B cell (primary cell): Measurements from ENCODE around the gene VSIG10. TPM values are rescaled to one million over a fixed set of nuclear protein-coding genes. Genes with fewer than 3 reads are reported as not detected.

Experiments
- ATAC-seq: fragments of 200-7000 bp; cut with Tn5 transposase; one replicate; pipeline ENCODE4 v1.10.0; 2021; ENCODE audit warnings: low read depth, mild to moderate bottlenecking, moderate number of reproducible peaks, moderate library complexity
- CTCF ChIA-PET: fragments of 350-600 bp; sonication (Branson Sonifier 250); formaldehyde crosslinking; loops from one replicate; lab custom pipeline; 2021; ENCODE audit warnings: antibody characterized with exemption, inconsistent platforms; lab: Charles Lee
- POLR2A ChIA-PET: fragments of 350-600 bp; sonication (Branson Sonifier 250); formaldehyde crosslinking; loops from one replicate; lab custom pipeline; 2021; ENCODE audit warnings: antibody characterized with exemption; lab: Charles Lee
- DNase-seq: peaks from one replicate; pipeline ENCODE4 v3.0.0; 2013
- H2AFZ ChIP-seq: 2 replicates; pipeline ENCODE4 v1.6.1; 2012; ENCODE audit warnings: mild to moderate bottlenecking, low read depth, low read length; ENCODE audit not compliant: insufficient read depth, poor library complexity, severe bottlenecking
- H3K27ac ChIP-seq, 2 donors: 1 replicate in 1 of 2; 2 replicates in 1 of 2; pipeline ENCODE4 v1.5.1; 2012 to 2013; ENCODE audit warnings: low read length in 2 of 2, mild to moderate bottlenecking in 2 of 2, moderate library complexity in 1 of 2
- H3K27me3 ChIP-seq, 4 experiments: fragments of 200-600 bp in 1 of 4; sonication (generic) in 1 of 4; replicated peaks in 1 of 4; 1 replicate in 2 of 4; 2 replicates in 2 of 4; pipeline versions ENCODE4 v1.6.1 to v1.7.0; 2013 to 2016; ENCODE audit warnings: low read length in 3 of 4, mild to moderate bottlenecking in 2 of 4, mixed read lengths in 1 of 4, moderate library complexity in 1 of 4; ENCODE audit not compliant: insufficient read depth in 4 of 4, control insufficient read depth in 3 of 4; ENCODE audit errors: control extremely low read depth in 1 of 4
- H3K36me3 ChIP-seq, 2 experiments: replicated peaks in 1 of 2; 1 replicate in 1 of 2; 2 replicates in 1 of 2; pipeline versions ENCODE4 v1.6.1 to v1.7.1; 2013; ENCODE audit warnings: low read length in 1 of 2; ENCODE audit not compliant: insufficient read depth in 2 of 2, control insufficient read depth in 1 of 2; ENCODE audit errors: control extremely low read depth in 1 of 2, extremely low read depth in 1 of 2
- H3K4me1 ChIP-seq, 2 donors: fragments of 200-600 bp in 1 of 2; sonication (generic) in 1 of 2; 1 replicate in 1 of 2; 2 replicates in 1 of 2; pipeline versions ENCODE4 v1.5.1 to v1.6.1; 2013 to 2017; ENCODE audit warnings: low read length in 2 of 2; ENCODE audit not compliant: control insufficient read depth in 2 of 2, insufficient read depth in 2 of 2
- H3K4me2 ChIP-seq: replicated peaks from 2 replicates; pipeline ENCODE3; 2012; ENCODE audit warnings: mild to moderate bottlenecking, low read depth, low read length; ENCODE audit not compliant: poor library complexity, severe bottlenecking
- H3K4me3 ChIP-seq, 5 experiments: fragments of 200-600 bp in 1 of 5; sonication (generic) in 1 of 5; 1 replicate in 3 of 5; 2 replicates in 2 of 5; pipeline versions ENCODE4 v1.5.1 to v1.7.0; 2011 to 2016; ENCODE audit warnings: low read length in 4 of 5, mild to moderate bottlenecking in 4 of 5, low read depth in 2 of 5, control low read depth in 1 of 5, moderate library complexity in 1 of 5; ENCODE audit not compliant: insufficient read depth in 1 of 5; ENCODE audit errors: control extremely low read depth in 1 of 5, extremely low read depth in 1 of 5
- H3K79me2 ChIP-seq: fragments of 200-600 bp; sonication (generic); one replicate; pipeline ENCODE4 v1.6.0; 2016; ENCODE audit warnings: low read length; ENCODE audit not compliant: control insufficient read depth, insufficient read depth
- H3K9ac ChIP-seq: fragments of 200-600 bp; sonication (generic); 2 replicates; pipeline ENCODE4 v1.6.1; 2017; ENCODE audit warnings: mild to moderate bottlenecking, low read length, moderate library complexity
- H3K9me3 ChIP-seq, 3 donors: one replicate each; pipeline versions ENCODE4 v1.6.1 to v1.7.1; 2013; ENCODE audit warnings: low read length in 2 of 3; ENCODE audit not compliant: control insufficient read depth in 2 of 3, insufficient read depth in 1 of 3; ENCODE audit errors: control extremely low read depth in 1 of 3
- H4K20me1 ChIP-seq: 2 replicates; pipeline ENCODE4 v1.6.0; 2012; ENCODE audit warnings: mild to moderate bottlenecking, low read length; ENCODE audit not compliant: insufficient read depth, control insufficient read depth, poor library complexity, severe bottlenecking
- H3K27ac Mint-ChIP-seq: one replicate; pipeline ENCODE4 v1.8.0; 2021; ENCODE audit warnings: mixed read lengths
- H3K27me3 Mint-ChIP-seq: one replicate; pipeline ENCODE4 v1.8.0; 2021; ENCODE audit warnings: mixed read lengths
- H3K4me1 Mint-ChIP-seq: one replicate; pipeline ENCODE4 v1.8.0; 2021; ENCODE audit warnings: mixed read lengths
- H3K4me3 Mint-ChIP-seq: one replicate; pipeline ENCODE4 v1.8.0; 2021; ENCODE audit warnings: mixed read lengths
- H3K9me3 Mint-ChIP-seq: one replicate; pipeline ENCODE4 v1.8.0; 2022; ENCODE audit warnings: mixed read lengths; ENCODE audit not compliant: insufficient read depth
- EZH2 ChIP-seq: IDR thresholded peaks from 2 replicates; pipeline ENCODE4 v1.6.1; 2012; ENCODE audit warnings: borderline replicate concordance, low read depth, mild to moderate bottlenecking, moderate library complexity, low read length; ENCODE audit not compliant: insufficient read depth, poor library complexity, severe bottlenecking
- WGBS: methylation state at CpG from one replicate; pipeline ENCODE4 v1.1.5; 2013; ENCODE audit warnings: missing lambda C conversion rate; ENCODE audit not compliant: insufficient coverage; 5-methylcytosine and 5-hydroxymethylcytosine counted together
- intact Hi-C: fragments of 100-400 bp; cut with micrococcal nuclease; formaldehyde crosslinking; loops from one replicate; pipeline ENCODE4 v1.10.0; 2022
- polyA plus RNA-seq: library from polyadenylated mRNA; depleted of rRNA; stranded (reverse); fragments of >200 nt; gene quantifications from 2 replicates; pipeline ENCODE4 v1.2.3, GENCODE V29; 2012
- total RNA-seq, 2 donors: library from RNA; stranded (reverse); fragments of 120-200 nt in 1 of 2; gene quantifications; 1 replicate in 1 of 2; 2 replicates in 1 of 2; pipeline versions ENCODE4 v1.2.3 to v1.2.4, GENCODE V29; 2013 to 2022
- TF ChIP-seq, protein P1 (sequence below): fragments of 200-600 bp; IDR thresholded peaks from one replicate; pipeline ENCODE4 v1.8.0; 2022; ENCODE audit warnings: antibody characterized with exemption, mild to moderate bottlenecking

Gene VSIG10
- total and polyA plus RNA-seq, 2 donors (not counting 1 experiment from before 2014, with no cell fraction given), result 0.34 to 2.6 TPM

DNA sequence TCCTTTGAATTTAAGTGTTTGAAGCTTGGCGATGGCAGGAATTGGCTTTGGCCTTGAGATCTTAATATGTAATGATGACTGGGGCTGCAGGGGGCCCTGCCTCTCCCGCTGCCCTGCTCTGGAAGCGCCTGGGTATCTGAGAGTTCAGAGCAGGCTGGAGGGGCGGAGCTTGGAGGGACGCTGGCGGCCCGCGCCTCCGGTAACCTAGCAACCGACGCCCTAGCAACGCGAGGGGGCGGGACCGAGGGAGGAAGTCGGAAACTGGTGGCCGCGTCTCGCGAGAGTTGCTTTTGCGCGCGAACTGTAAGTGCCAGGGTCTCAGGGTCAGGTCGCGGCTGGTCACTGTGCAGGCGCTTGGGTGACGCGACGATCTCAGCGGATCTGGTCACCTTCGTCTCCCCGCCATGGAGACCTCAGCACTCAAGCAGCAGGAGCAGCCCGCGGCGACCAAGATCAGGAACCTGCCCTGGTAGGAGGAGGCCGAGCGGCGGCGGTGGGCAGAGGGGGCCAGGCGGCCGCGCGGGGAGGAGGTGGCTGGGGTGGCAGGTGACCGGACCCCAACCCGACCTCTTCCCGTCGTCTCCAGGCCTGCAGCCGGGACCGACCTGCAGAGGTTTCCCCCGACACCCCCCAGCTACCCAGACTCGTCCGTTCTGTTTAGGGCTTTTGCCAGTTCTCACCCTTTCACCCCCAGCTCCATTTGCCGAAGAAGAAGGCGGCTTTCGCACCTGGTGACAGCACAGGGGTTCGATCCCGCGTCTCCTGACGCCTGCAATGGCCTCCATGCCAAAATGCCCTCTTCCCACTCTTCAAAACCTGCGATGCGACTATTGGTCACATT, 87.2 kb downstream of the VSIG10 start, which contains the start of gene RFC5:
RFC5 (plus strand) TSS at position 280 of the 841 bp plus-strand sequence; CDS start at position 405, 125 bp downstream.
- intact Hi-C loops, result loop anchor here (1.0 to 2.0 kb wide), 4 partner anchors 44 to 1650 kb away; partner anchors contain the start of genes PEBP1 and SUDS3
- peaks cover 16% of the 10 kb centered on the region for H3K4me1 Mint-ChIP-seq

More for the DNA sequence above, 87.2 kb downstream of the VSIG10 start, which contains the start of gene RFC5:
- Histone ChIP-seq H3K4me2 (peak within 1 kb of the TSS; percentile 88), H3K27ac (peak within 1 kb of the TSS in 1 of 2 donors; percentile 71), H3K9ac (peak within 1 kb of the TSS; percentile 83), H2AFZ (peak within 1 kb of the TSS; percentile 97), H3K4me1 (peaks cover 11 to 16% of the 10 kb centered on the region in 2 donors), H3K4me3 (peak within 1 kb of the TSS; percentile 51 to 92 (median 81)), H3K79me2 (peaks cover 20% of the 10 kb centered on the region), H3K36me3 (peaks cover 0 to 20% of the 10 kb centered on the region in 2 experiments), H3K27me3 (no peaks in the 10 kb centered on the region), H3K9me3 (no peaks in the 10 kb centered on the region), H4K20me1 (no peaks in the 10 kb centered on the region)
- under 1% methylated on average over 54 of the region's 61 CpGs for WGBS
- Mint-ChIP-seq H3K4me3 (peak within 1 kb of the TSS; percentile 91), H3K27me3 (no peaks in the 10 kb centered on the region), H3K27ac (peak within 1 kb of the TSS; percentile 95), H3K9me3 (no peaks in the 10 kb centered on the region)
- DNase-seq, result peak; percentile 98
- ChIA-PET POLR2A (interaction anchor here (0.5 kb wide), 1 partner anchor 1821 kb away, joined by 5 read pairs; no protein-coding TSS in a partner anchor), CTCF (interaction anchor here (0.6 to 1.6 kb wide), 2 partner anchors 105 to 672 kb away, joined by 3 to 5 read pairs; no protein-coding TSS in a partner anchor)
- TF ChIP-seq, protein P1, sequence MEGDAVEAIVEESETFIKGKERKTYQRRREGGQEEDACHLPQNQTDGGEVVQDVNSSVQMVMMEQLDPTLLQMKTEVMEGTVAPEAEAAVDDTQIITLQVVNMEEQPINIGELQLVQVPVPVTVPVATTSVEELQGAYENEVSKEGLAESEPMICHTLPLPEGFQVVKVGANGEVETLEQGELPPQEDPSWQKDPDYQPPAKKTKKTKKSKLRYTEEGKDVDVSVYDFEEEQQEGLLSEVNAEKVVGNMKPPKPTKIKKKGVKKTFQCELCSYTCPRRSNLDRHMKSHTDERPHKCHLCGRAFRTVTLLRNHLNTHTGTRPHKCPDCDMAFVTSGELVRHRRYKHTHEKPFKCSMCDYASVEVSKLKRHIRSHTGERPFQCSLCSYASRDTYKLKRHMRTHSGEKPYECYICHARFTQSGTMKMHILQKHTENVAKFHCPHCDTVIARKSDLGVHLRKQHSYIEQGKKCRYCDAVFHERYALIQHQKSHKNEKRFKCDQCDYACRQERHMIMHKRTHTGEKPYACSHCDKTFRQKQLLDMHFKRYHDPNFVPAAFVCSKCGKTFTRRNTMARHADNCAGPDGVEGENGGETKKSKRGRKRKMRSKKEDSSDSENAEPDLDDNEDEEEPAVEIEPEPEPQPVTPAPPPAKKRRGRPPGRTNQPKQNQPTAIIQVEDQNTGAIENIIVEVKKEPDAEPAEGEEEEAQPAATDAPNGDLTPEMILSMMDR, result no peak
- no peak for TF ChIP-seq EZH2
- peak; percentile 98 for ATAC-seq
